Erythroblast (primary cell): Measurements from ENCODE around the gene MAN1B1.
"Not testable (repeated sequence)": the region's sequence is repeated elsewhere in the genome, so short reads cannot be mapped to it uniquely, and the experiment has no call there.

Source experiments
- DNase-seq, 2 experiments: peaks; one replicate each; lab custom pipeline; 2025; lab: John Stamatoyannopoulos, UW
- GATA1 ChIP-seq: IDR thresholded peaks from 2 replicates; pipeline ENCODE4 v1.6.1; 2011; ENCODE audit warnings: low read depth, mild to moderate bottlenecking, control low read depth, low read length, moderate library complexity
- POLR2A ChIP-seq: IDR thresholded peaks from 2 replicates; pipeline ENCODE4 v1.6.1; 2011; ENCODE audit warnings: mild to moderate bottlenecking, low read length

MAN1B1 gene

GRCh38 chr9:137123468-137123837 lies 36.7 kb downstream of the MAN1B1 start:
- TF ChIP-seq GATA1 (no peak), POLR2A (no peak)
- DNase-seq = no peak

DNA sequence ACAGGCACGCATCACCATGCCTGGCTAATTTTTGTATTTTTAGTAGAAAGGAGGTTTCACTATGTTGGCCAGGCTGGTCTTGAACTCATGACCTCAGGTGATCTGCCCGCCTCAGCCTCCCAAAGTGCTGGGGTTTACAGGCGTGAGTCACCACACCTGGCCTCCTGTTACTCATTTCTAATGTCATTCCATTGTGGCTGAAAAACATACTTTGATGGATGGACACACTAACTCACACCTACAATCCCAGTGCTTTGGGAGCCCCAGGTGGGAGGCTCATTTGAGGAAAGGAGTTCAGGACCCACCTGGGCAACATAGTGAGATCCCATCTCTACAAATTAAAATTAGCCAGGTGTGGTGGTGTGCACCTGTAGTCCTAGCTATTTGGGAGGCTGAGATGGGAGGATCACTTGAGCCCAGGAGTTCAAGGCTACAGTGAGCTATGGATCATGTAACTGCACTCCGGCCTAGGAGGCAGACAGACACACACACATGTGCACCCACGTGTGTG lies 37.2 kb downstream of the MAN1B1 start:
- DNase-seq = not testable (repeated sequence)

- no peak for DNase-seq
- no peak for TF ChIP-seq POLR2A
- no peak for TF ChIP-seq GATA1
Measured at GRCh38 chr9:137126786-137127185, 40.0 kb downstream of the MAN1B1 start.

GRCh38 chr9:137127301-137128157 lies 40.7 kb downstream of the MAN1B1 start:
- no peak for TF ChIP-seq GATA1
- peak; percentile 74 for TF ChIP-seq POLR2A
- DNase-seq = peak; percentile 80 to 90

DNA sequence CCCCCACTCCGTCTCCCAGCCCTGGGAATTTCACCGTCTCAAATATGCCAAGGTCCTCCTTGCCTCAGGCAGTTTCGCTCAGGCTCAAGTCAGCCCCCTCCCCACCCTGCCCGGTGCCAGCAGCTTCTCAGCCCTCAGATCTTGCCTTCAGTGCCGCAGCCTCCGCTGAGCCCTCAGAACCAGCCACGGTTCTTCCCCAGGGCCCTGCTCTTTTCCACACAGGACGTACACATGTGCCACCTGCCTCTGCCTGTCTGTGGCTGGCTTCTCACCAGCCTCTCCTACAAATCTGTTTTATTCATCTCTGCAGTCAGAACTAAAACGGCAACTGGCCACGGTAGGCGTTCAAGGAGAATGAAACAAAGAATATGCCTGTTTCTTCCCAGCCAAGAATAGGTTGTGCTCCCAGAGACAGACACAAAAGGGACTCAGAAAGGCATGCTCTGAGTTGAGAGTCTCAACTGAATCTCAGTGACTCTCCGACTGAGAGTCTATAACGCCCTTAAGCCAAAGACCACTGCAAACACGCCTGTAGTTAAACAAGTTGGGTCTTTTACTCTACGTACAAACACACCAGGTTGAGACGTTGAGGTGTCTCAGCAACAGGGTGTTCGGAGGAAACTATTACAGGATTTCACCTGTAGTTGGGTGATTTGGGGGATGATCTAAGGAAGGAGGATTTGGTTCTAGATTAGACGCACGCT lies 41.5 kb downstream of the MAN1B1 start:
- peak in 1 of 2 experiments; percentile 64 for DNase-seq
- TF ChIP-seq GATA1 (no peak), POLR2A (peak; percentile 29)

DNA sequence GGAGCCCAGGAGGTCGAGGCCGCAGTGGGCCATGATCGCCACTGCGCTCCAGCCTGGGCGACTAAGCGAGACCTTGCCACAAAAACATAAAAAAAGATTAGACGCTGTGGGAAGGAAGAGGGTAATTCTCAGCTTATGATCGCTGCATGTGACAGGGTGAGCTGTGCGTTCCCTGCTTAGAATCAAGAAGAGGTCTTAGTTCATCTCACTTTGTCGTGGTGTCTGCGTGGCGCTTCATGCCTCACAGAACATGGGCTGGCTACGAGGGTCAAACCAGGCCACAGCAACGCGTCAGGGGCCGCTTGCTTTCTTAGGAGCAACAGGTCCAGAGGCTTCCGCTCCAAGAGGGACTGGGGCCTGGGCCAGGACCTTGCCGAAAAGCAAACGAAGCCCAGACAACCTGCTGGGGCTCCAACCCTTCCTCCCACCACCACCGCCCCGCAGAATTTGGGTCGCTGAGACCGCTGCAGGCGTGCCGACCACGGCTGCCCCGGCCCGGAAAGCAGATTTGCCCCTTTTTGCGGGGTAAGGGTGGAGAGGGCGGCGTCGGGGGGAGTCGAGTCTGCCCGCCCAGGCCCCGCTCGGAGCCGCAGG lies 42.2 kb downstream of the MAN1B1 start:
- TF ChIP-seq POLR2A (no peak), GATA1 (no peak)
- peak; percentile 67 to 71 for DNase-seq

DNA sequence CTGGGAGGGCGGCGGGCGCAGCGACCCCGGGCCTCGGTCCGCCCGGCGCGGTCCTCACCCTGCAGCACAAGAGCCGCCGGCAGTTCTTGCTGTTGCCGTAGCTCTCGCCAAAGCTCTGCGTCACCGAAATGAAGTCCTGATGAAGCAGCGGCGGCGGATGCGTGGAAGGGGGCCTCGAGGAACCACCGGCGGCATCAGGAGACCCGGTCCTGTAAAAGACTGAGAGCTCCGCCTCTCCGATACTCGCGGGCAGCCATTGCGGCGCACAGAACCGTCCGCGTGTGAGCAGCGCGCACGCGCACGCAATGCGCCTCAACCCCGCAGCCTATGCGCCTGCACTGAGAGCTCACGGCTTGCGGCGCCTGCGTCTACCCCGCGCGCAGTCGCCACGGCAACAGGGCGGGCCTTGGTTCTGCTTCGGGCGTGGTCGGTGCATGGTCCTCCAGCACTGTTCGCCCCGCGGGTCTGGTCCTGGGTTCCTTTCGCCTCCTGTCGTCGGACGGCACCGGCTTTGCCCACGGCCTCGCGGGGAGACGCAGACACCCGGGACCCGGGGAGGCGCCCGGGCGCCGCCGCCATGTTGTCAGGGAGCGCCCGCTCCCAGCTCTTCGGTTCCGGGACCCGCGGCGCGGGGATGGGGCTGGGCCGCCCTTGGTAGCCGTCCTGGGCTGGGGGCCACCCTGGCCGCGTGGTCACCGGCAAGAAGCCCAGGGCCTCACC lies 42.8 kb downstream of the MAN1B1 start:
- DNase-seq = peak; percentile 94 to 95
- TF ChIP-seq POLR2A = peak; percentile 89
- no peak for TF ChIP-seq GATA1

- no peak for TF ChIP-seq POLR2A
- no peak for TF ChIP-seq GATA1
- no peak for DNase-seq
Measured at GRCh38 chr9:137130176-137130755, 43.5 kb downstream of the MAN1B1 start.

DNA sequence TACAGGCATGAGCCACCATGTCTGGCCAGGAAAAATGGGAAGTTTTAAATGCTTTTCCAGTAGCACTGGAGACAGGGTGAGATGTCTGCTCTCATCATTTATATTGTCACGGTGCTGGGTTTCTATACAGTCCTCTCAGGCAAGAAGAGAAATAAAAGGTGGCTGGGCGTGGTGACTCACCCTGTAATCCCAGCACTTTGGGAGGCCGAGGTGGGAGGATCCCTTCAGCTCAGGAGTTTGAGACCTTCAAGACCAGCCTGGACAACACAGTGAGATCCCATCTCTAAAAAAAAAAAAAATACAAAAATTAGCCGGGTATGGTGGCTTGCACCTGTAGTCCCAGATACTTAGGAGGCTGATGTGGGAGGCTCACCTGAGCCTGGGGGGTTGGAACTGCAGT lies 47.4 kb downstream of the MAN1B1 start:
- TF ChIP-seq POLR2A (no peak), GATA1 (no peak)
- no peak for DNase-seq

DNA sequence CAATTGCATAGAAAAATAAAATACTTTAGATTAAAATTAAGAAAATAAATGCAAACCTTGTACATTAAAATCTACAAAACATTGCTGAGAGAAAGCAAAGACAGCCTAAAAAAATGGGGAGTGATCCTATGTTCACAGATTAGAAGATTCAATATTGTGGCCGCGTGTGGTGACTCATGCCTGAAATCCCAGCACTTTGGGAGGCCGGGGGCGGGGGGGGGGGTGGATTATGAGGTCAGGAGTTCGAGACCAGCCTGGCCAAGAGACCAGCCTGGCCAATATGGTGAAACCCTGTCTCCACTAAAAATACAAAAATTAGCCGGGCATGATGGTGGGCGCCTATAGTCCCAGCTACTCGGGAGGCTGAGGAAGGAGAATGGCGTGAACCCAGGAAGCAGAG lies 48.4 kb downstream of the MAN1B1 start:
- DNase-seq = not testable (repeated sequence)

DNA sequence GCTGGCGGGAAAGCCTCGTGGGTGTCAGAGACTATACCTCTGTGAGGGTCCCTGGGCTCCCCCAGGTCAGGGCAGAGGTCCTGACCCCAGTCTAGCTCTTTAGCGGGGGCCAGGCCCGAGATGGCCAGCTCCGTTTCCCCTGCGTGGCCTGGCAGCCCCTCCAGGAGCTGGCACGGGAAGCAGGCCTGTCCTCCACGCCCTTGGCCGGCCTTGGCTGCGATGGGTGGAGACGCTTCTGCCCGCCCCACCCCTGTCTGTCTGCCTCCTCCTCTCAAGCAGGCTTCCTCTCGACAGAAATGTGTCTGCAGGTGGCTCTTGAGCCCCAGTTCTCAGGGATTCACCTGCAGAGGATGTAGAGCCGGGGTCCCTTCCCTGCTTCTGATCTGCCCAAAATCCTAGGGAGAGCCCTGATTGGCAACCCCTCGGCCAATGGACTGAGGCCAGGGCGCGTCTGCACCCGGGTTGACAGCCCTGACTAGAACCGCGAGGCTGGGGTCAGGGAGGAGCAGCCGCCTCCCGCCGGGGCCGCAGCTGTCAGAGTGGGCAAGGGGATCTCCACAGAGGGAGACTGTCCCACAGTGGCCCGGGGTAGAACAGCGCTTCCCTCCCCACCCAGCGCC lies 49.6 kb downstream of the MAN1B1 start:
- TF ChIP-seq GATA1 (no peak), POLR2A (no peak)
- DNase-seq = peak in 1 of 2 experiments; percentile 41

GRCh38 chr9:137136881-137137607 lies 50.3 kb downstream of the MAN1B1 start:
- TF ChIP-seq POLR2A (no peak), GATA1 (no peak)
- DNase-seq = no peak
